Smooth muscle cell of the brain vasculature (primary cell): ENCODE results near the gene FGD5.

Experiments
- DNase-seq: peaks from one replicate; pipeline ENCODE4 v3.0.0-alpha.2; 2012; ENCODE audit warnings: low read depth, low spot score

Gene FGD5

GRCh38 chr3:14872706-14873105 is 53.9 kb downstream of the FGD5 start:
- DNase-seq = no peak

GRCh38 chr3:14874784-14875183 is 56.0 kb downstream of the FGD5 start:
- no peak for DNase-seq

- DNase-seq = no peak
Observed at GRCh38 chr3:14875411-14876175, 56.8 kb downstream of the FGD5 start.

- no peak for DNase-seq
Observed at GRCh38 chr3:14876921-14877333, 58.2 kb downstream of the FGD5 start.

- no peak for DNase-seq
Observed at GRCh38 chr3:14877469-14877868, 58.7 kb downstream of the FGD5 start.

GRCh38 chr3:14879211-14879874 is 60.6 kb downstream of the FGD5 start:
- no peak for DNase-seq

- no peak for DNase-seq
Observed at GRCh38 chr3:14880447-14881106, 61.8 kb downstream of the FGD5 start.

- DNase-seq = no peak
Observed at GRCh38 chr3:14883226-14883625, 64.5 kb downstream of the FGD5 start.

GRCh38 chr3:14884665-14885064 is 65.9 kb downstream of the FGD5 start:
- no peak for DNase-seq

GRCh38 chr3:14885307-14885706 is 66.5 kb downstream of the FGD5 start:
- DNase-seq = no peak

- DNase-seq = no peak
Observed at GRCh38 chr3:14886101-14886500, 67.3 kb downstream of the FGD5 start.

- no peak for DNase-seq
Observed at GRCh38 chr3:14889205-14889604, 70.4 kb downstream of the FGD5 start.

GRCh38 chr3:14889943-14890342 is 71.2 kb downstream of the FGD5 start:
- DNase-seq = no peak

- no peak for DNase-seq
Observed at GRCh38 chr3:14890476-14890875, 71.7 kb downstream of the FGD5 start.

- no peak for DNase-seq
Observed at GRCh38 chr3:14891135-14892132, 72.7 kb downstream of the FGD5 start.

GRCh38 chr3:14892226-14892625 is 73.5 kb downstream of the FGD5 start:
- no peak for DNase-seq

- no peak for DNase-seq
Observed at GRCh38 chr3:14894085-14894484, 75.3 kb downstream of the FGD5 start.

GRCh38 chr3:14897266-14897665 is 78.5 kb downstream of the FGD5 start:
- DNase-seq = no peak

GRCh38 chr3:14898929-14899328 is 80.2 kb downstream of the FGD5 start:
- DNase-seq = no peak

GRCh38 chr3:14899993-14900618 is 81.3 kb downstream of the FGD5 start:
- DNase-seq = no peak
